SKM-1 treated with dmso at 0.1 percent for 144 hours (cell line): ENCODE measurements around the gene UQCR10.
"Not testable (repeated sequence)": the region's sequence is repeated elsewhere in the genome, so short reads cannot be mapped to it uniquely, and the experiment has no call there.

Experiments used
- DNase-seq: peaks from one replicate; lab custom pipeline; 2025; ENCODE audit not compliant: unreplicated experiment; lab: John Stamatoyannopoulos, UW

The UQCR10 gene

GRCh38 chr22:29737251-29738117 lies 29.7 kb upstream of the UQCR10 start:
- no peak for DNase-seq

DNA sequence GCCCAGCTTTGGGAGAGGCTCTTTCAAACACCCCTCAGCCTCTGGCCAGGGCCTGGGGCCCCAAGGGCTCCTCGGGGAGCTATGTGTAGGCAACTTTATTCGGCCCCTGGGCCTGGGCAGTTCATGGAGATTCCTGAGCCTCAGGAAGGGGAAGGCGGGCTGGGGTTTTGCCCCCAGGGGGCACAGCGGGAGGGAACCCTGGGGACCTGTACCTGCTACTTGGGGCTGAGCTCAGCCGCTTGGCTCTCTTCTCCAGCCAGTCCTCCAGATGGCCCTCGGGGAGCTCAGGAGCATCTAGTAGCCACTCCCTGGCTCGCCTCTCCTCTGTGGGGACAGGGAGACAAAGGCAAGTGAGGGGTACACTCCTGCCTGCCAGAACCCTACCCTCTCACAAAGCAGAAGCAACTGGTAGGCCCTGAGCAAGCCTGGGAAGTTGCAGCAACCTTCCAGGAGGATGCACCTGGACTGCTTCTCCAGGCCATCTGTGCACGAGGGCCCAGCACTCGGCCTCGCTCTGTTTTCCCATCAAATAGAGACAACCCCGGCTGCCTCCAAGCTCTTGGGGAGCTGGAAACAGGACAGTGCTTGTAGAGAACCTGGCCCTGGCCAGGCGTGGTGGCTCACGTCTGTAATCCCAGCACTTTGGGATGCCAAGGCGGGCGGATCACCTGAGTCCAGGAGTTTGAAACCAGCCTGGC lies 28.9 kb upstream of the UQCR10 start:
- no peak for DNase-seq

DNA sequence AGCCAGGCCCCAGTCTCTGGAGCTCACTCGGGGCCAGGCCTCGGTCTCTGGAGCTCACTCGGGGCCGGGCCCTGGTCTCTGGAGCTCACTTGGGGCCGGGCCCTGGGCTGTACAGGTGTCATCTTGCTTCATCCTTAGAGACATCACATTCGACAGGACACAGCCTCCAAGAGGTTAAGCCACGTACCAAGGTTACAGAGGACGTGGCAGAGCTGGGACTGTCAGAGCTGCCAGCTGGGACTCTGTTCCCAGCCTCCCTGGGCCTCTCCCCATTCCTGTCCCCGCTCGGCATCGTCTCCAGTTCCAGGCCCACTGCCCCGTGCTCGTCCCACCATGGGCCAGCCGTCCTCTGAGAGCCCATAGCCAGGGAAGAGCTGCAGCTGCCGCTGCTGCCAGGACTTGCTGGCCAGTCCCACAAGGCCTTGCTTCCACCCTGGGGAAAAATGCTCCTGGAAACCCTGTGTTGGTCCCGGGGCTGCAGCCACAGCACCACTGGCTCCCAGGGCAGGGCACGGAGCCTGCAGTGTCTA lies 27.8 kb upstream of the UQCR10 start:
- DNase-seq = no peak

DNA sequence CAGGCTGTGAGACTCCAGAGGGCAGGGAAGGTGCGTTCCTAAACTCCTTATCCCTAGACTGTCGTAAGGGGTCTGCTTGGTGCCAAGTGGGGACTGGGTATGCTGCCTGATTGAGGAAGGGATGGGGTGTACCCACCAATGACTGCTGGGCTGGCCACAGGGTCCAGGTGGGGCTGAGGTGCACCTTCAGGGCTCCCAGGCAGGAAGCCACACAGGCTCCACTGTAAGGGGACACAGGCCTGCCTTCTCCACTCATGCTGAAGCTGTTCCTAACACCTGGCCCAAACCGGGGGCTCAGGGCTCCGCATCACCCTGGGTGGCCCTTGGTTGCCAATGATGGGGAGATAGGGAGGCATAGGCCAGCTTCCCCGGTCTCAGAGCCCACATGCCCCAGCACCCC lies 27.0 kb upstream of the UQCR10 start:
- DNase-seq = no peak

GRCh38 chr22:29741926-29742325 lies 25.2 kb upstream of the UQCR10 start:
- DNase-seq = no peak

DNA sequence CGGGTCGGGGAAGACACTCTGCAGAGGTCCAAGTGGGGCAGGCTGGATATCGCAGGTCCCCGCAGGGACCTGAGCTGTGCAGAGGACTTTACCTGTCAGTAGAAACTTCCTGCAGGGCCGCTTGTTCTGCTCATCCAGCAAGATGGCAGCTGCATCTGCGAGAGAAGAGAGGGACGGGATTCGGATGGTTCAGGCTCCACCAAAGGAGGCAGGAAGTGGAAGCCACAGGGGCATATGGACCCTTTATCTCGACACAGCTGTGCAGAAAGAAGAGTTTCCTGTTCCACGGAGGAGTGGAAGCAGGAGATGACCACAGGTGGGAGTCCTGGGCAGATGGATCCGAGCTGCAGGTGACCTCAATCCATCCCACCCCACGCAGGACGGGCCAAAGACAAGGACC lies 24.8 kb upstream of the UQCR10 start:
- no peak for DNase-seq

DNA sequence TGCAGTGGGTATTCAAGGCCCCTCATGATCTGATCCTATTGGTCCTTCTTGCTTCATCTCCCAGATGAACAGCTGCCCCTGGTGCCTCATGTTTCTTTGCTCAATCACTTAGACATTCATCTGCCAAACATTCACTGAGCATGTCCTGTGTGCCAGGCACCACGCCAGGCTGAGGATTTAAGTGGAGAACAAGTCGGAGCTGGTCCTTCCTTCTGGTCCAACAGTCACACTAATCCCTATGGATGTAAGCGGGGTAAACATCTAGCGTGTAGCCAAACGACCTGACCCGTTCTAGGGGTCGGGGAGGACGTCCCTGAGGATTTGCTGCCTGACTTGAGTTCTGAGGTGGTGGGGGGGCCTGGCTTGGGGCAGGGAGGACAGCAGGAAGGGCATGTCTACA lies 22.3 kb upstream of the UQCR10 start:
- no peak for DNase-seq

DNA sequence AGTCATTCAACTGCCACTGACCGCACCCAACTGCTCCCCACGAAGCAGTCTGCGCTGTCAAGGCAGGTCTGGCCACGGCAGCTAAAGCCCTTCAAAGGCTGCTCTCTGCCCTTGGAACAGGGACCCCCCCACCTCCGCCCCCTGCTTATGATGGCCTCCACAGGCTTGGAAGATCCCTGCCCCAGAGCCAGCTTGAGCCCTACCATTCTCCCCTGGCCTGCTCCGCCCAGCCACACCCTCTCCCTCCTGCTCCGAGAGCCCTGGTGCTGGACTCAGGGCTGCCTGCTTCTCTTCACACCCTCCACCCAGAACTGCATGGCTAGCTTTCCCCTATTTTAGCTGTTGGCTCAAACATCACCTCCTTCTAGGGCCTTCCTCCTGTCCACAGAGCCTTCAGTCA lies 19.3 kb upstream of the UQCR10 start:
- no peak for DNase-seq

- DNase-seq = no peak
Observed at GRCh38 chr22:29748248-29748893, 18.8 kb upstream of the UQCR10 start.

DNA sequence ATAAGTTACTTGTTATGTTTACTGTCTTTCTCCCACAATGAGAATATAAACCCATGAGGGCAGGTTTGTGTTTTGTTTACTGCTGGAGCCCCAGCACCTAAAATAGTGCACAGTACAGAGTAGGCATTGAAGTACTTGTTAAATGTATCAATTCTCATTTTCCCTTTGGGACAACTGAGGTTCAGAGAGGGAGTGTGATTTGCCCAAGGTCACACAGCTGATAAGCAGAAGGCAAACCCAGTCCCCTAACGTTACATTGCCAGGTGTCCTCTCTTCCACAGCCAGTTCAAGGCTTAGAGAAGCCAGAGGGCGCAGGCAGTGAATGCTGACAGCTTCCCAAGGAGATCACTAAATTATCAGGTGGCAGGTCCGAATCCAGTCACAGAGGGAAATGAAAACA lies 17.1 kb upstream of the UQCR10 start:
- no peak for DNase-seq

DNA sequence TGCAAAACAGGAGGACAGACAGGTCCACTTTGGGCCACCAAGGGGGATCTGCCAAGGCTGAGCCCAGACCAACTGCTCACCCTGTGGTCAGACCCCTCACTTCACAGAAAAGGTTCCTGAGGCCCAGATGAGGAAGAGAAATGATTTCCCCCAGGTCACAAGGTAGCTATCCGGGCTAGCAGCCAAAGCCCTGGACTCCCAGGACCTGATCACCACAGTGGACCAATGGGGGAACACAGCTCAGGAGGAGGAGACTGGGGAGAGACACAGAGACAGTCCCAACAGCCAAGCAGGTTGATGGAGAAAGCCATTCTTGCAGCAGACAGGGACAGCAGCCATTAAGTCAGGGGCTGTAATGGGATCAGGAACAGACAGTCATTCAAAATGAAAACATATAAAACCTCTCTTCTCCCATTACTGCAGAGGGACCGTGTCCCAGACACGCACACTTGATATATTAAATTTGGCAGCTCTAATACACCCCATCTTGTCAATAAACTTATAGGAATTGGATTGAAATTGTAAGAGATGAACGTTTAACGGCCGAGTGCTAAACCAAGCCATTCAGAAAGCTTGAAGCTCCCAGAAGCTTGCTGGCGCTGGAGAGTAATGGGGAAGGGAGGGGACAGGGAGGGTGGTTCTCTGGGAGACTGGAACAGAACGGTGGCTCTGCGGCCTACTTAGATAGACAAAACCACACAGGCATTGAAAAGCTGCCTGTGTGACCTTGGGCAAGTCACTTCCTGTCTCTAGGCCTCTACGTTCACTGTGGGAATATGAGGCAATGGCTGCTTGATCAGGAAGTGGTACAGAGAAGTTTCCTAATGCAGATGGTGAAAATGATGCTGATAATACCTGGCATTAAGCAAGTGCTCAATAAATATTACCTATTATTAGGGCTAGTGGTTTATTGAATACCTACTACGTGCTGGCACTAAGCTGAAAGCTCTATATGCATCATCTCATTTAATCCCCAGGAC lies 16.3 kb upstream of the UQCR10 start:
- DNase-seq = peak; percentile 96

DNA sequence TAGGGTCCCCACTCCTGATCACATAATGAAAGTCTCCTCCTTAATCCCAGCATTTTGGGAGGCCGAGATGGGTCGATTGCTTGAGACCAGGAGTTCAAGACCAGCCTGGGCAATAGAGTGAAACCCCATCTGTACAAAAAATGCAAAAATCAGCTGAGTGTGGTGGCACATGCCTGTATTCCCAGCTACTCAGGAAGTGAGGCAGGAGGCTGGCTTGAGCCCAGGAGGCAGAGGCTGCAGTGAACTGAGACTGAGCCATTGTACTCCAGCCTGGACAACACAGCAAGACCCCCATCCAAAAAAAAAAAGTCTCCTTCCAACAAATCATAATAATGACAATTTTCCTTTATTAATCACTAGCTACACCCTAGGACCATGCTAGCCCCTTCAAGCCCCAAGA lies 15.5 kb upstream of the UQCR10 start:
- DNase-seq = no peak

- DNase-seq = no peak
Observed at GRCh38 chr22:29753808-29754657, 13.1 kb upstream of the UQCR10 start.

DNA sequence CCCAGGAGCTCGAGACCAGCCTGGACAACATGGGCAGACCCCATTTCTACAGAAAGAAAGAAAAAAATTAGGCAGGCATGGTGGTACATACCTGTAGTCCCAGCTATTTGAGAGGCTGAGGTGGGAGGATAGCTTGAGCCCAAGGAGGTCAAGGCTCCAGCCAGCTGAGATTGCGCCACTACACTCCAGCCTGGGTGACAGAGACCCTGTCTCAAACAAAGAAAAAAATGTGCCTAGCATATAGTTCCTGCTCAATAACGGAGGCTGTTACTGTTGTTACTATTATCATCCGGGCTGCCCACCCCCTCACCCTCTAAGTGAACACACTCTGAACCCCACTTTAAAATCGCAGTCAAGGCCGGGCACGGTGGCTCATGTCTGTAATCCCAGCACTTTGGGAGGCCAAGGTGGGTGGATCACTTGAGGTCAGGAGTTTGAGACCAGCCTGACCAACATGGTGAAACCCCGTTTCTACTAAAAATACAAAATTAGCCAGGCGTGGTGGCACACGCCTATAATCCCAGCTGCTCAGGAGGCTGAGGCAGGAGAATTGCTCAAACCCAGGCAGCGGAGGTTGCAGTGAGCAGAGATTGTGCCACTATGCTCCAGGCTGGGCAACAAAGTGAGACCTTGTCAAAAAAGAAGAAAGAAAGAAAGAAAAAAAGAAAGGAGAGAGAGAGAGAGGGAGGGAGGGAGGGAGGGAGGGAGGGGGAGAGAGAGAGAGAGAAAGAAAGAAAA lies 12.3 kb upstream of the UQCR10 start:
- DNase-seq = not testable (repeated sequence)

DNA sequence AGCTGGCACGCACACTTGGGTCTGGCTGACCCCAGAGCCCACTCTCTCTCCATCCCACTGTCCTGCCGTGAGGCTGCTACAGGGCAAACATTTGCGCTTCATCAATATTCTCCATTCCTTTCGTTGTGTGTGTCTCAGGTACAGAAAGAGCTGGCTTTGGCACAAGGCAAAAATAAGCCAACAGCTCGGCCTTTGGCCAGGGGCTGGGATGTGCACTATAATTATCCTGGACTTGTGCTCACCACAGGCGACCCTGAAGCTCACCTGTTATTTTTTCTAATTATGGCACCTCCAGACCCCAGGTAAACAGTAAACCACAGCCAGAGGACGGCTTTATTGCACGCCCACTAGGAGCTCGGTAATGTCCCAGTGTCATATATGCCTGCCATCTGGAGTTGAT lies 11.3 kb upstream of the UQCR10 start:
- no peak for DNase-seq

- DNase-seq = no peak
Observed at GRCh38 chr22:29756341-29756740, 10.8 kb upstream of the UQCR10 start.

GRCh38 chr22:29757096-29757495 lies 10.1 kb upstream of the UQCR10 start:
- no peak for DNase-seq

DNA sequence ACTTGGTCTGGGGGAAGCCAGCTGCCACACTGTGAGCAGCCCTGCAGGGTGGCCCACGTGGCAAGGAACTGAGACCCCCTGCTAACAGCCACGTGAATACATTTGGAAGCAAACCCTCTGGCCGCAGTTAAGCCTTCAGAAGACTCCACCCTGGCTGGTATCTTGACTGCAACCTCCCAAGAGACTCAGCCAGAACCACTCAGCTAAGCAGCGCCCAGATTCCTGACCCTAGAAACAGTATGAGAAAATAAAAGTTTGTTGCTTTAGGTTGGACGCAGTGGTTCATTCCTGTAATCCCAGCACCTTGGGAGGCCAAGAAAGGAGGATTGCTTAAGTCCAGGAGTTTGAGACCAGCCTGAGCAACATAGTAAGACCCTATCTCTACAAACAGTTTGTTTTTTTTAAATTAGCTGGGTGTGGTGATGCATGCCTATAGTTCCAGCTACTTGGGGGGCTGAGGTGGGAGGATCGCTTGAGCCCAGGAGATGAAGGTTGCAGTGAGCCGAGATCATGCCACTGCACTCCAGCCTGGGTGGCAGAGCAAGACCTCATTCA lies 9.0 kb upstream of the UQCR10 start:
- no peak for DNase-seq

DNA sequence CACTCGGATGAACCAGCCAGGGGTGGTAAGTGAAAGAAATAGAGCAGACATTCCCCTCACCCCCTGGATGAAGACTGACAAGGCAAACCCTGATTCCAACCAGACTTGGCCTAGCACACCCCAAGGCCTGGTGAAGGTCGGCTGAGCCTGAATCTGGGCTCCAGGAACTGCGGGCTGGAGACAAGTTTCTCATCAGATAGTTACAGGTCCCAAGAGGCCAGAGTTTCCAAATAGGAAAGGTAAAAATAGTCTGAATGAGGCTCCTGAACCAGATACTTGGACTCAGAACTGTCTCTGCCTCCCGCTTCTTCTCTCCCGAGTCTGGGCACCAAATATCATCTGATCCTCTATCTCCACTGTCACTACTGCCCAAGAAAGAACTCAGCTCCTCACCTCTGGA lies 8.2 kb upstream of the UQCR10 start:
- DNase-seq = no peak
